Trophoblast cell (in vitro differentiated cells and primary cell): Measurements from ENCODE around the gene CDC42EP2.
"Not testable (repeated sequence)": the region's sequence is repeated elsewhere in the genome, so short reads cannot be mapped to it uniquely, and the experiment has no call there.

Experiments used
- DNase-seq, 2 donors: peaks; one replicate each; pipeline ENCODE4 v3.0.0-alpha.2; 2016
- H2AFZ ChIP-seq: 2 replicates; pipeline ENCODE4 v1.6.1; 2013; ENCODE audit warnings: low read length, moderate library complexity, mild to moderate bottlenecking; ENCODE audit not compliant: insufficient read depth, poor library complexity
- H2AK5ac ChIP-seq: 2 replicates; pipeline ENCODE4 v1.6.1; 2013; ENCODE audit warnings: mild to moderate bottlenecking, low read length
- H2BK120ac ChIP-seq: 2 replicates; pipeline ENCODE4 v1.6.1; 2013; ENCODE audit warnings: low read length, mild to moderate bottlenecking, moderate library complexity; ENCODE audit not compliant: insufficient read depth, poor library complexity
- H2BK12ac ChIP-seq: 2 replicates; pipeline ENCODE4 v1.6.1; 2013; ENCODE audit warnings: mild to moderate bottlenecking, low read length, moderate library complexity
- H2BK5ac ChIP-seq: 2 replicates; pipeline ENCODE4 v1.6.1; 2013; ENCODE audit warnings: low read length, low read depth, moderate library complexity, mild to moderate bottlenecking; ENCODE audit not compliant: poor library complexity
- H3K14ac ChIP-seq: 2 replicates; pipeline ENCODE4 v1.6.1; 2013; ENCODE audit warnings: mild to moderate bottlenecking, low read length
- H3K18ac ChIP-seq: 2 replicates; pipeline ENCODE4 v1.6.1; 2013; ENCODE audit warnings: mild to moderate bottlenecking, low read length
- H3K23ac ChIP-seq: 2 replicates; pipeline ENCODE4 v1.6.1; 2013; ENCODE audit warnings: low read length
- H3K27ac ChIP-seq: 2 replicates; pipeline ENCODE4 v1.5.1; 2013; ENCODE audit warnings: low read depth, mild to moderate bottlenecking, inconsistent platforms, low read length, moderate library complexity
- H3K27me3 ChIP-seq: 2 replicates; pipeline ENCODE4 v1.6.1; 2013; ENCODE audit warnings: inconsistent platforms, mild to moderate bottlenecking, low read length, moderate library complexity; ENCODE audit not compliant: insufficient read depth
- H3K36me3 ChIP-seq, 2 experiments: 1 replicate in 1 of 2; 2 replicates in 1 of 2; pipeline ENCODE4 v1.6.1; 2013; ENCODE audit warnings: low read length in 2 of 2, mild to moderate bottlenecking in 2 of 2, moderate library complexity in 1 of 2; ENCODE audit not compliant: insufficient read depth in 2 of 2, control insufficient read depth in 1 of 2
- H3K4ac ChIP-seq: 2 replicates; pipeline ENCODE4 v1.6.1; 2013; ENCODE audit warnings: low read depth, mild to moderate bottlenecking, low read length, moderate library complexity
- H3K4me1 ChIP-seq, 2 experiments: 1 replicate in 1 of 2; 2 replicates in 1 of 2; pipeline ENCODE4 v1.6.1; 2013; ENCODE audit warnings: low read length in 2 of 2, mild to moderate bottlenecking in 2 of 2, moderate library complexity in 1 of 2; ENCODE audit not compliant: insufficient read depth in 2 of 2, control insufficient read depth in 1 of 2
- H3K4me2 ChIP-seq: 2 replicates; pipeline ENCODE4 v1.6.1; 2013; ENCODE audit warnings: inconsistent platforms, mild to moderate bottlenecking, low read length, moderate library complexity
- H3K4me3 ChIP-seq: 2 replicates; pipeline ENCODE4 v1.5.1; 2013; ENCODE audit warnings: mild to moderate bottlenecking, low read depth, low read length, inconsistent platforms
- H3K79me1 ChIP-seq: one replicate; pipeline ENCODE4 v1.6.1; 2013; ENCODE audit warnings: low read length
- H3K79me2 ChIP-seq: 2 replicates; pipeline ENCODE4 v1.6.1; 2013; ENCODE audit warnings: low read length, mild to moderate bottlenecking; ENCODE audit not compliant: control insufficient read depth, insufficient read depth, poor library complexity
- H3K9ac ChIP-seq: 2 replicates; pipeline ENCODE4 v1.6.1; 2013; ENCODE audit warnings: mild to moderate bottlenecking, low read length
- H3K9me3 ChIP-seq: 2 replicates; pipeline ENCODE4 v1.6.1; 2013; ENCODE audit warnings: low read depth, mild to moderate bottlenecking, control low read depth, inconsistent platforms, low read length; ENCODE audit not compliant: insufficient read depth
- H4K12ac ChIP-seq: 2 replicates; pipeline ENCODE4 v1.6.1; 2013; ENCODE audit warnings: low read depth, mild to moderate bottlenecking, low read length, moderate library complexity
- H4K8ac ChIP-seq: 2 replicates; pipeline ENCODE4 v1.6.1; 2013; ENCODE audit warnings: low read depth, mild to moderate bottlenecking, low read length, moderate library complexity
- H4K91ac ChIP-seq: one replicate; pipeline ENCODE4 v1.6.1; 2013; ENCODE audit warnings: low read depth, mild to moderate bottlenecking, low read length, moderate library complexity
- WGBS: extraction: QIAGEN DNeasy Blood & Tissue Kit; methylation state at CpG from one replicate; pipeline ENCODE4 v1.1.7; 2013; ENCODE audit warnings: missing lambda C conversion rate; ENCODE audit not compliant: insufficient read length, insufficient coverage; ENCODE audit errors: extremely low coverage; 5-methylcytosine and 5-hydroxymethylcytosine counted together

CDC42EP2 gene

DNA sequence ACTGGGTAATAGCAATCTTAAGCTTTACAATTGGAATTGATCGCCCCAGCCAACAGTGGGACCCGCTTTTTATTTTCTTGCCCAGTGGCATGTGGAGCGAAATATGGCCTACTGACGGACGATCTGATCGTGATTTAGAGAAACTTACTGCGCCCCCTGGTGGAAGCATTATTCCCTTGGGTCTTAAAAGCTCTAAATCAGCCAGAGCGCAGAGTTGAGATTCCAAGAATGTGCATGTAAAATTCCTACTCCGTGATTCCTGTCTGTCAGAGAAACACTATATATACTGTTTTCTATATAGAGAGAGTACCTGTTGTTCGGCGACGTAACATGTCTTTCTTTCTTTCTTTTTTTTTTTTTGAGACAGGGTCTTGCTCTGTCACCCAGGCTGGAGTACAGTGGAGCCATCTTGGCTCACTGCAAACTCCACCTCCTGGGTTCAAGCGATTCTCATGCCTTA is 15.3 kb downstream of the CDC42EP2 start:
- Histone ChIP-seq H3K4me1 (peaks cover 0 to 3% of the 10 kb centered on the region in 2 experiments), H3K4me2 (no peak overlapping the region), H3K36me3 (no peaks in the 10 kb centered on the region), H4K8ac (peak overlapping the region; percentile 67), H4K91ac (no peak overlapping the region), H3K4me3 (no peak overlapping the region), H3K79me1 (peaks cover 8% of the 10 kb centered on the region), H2AFZ (no peak overlapping the region), H3K4ac (no peak overlapping the region), H3K23ac (no peak overlapping the region), H3K14ac (no peak overlapping the region), H2BK12ac (no peak overlapping the region), H2AK5ac (no peak overlapping the region), H3K27ac (no peak overlapping the region), H3K79me2 (peaks cover 8% of the 10 kb centered on the region), H2BK5ac (no peak overlapping the region), H3K18ac (no peak overlapping the region), H2BK120ac (no peak overlapping the region), H4K12ac (no peak overlapping the region), H3K9me3 (no peaks in the 10 kb centered on the region), H3K9ac (no peak overlapping the region), H3K27me3 (no peaks in the 10 kb centered on the region)
- WGBS, result no CpG with 5 or more reads among the region's 13 CpGs
- peak; percentile 93 to 100 for DNase-seq

DNA sequence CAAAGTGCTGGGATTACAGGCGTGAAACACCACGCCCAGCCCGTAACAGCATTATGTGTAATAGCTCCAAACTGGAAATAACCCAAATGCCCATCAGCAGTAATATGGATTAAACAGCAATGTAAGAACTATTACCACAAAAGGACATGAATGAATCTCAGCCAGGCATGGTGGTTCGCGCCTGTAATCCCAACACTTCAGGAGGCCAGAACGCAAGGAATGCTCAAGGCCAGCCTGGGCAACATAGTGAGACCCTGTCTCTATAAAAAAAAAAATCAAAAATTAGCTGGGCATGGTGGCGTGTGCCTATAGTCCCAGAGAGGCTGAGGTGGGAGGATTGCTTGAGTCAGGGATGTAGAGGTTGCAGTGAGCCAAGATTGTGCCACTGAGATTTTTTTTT is 15.9 kb downstream of the CDC42EP2 start:
- Histone ChIP-seq H3K36me3 (no peaks in the 10 kb centered on the region), H3K9me3 (no peaks in the 10 kb centered on the region), H3K4me1 (peaks cover 0 to 3% of the 10 kb centered on the region in 2 experiments), H3K4me2 (no peak overlapping the region), H3K4me3 (no peak overlapping the region), H4K91ac (no peak overlapping the region), H2AK5ac (no peak overlapping the region), H4K12ac (no peak overlapping the region), H3K79me2 (peaks cover 8% of the 10 kb centered on the region), H3K4ac (no peak overlapping the region), H3K79me1 (peaks cover 8% of the 10 kb centered on the region), H2BK12ac (peak overlapping the region; percentile 28), H2BK120ac (no peak overlapping the region), H2BK5ac (no peak overlapping the region), H3K27me3 (no peaks in the 10 kb centered on the region), H3K18ac (no peak overlapping the region), H3K23ac (no peak overlapping the region), H4K8ac (peak overlapping the region; percentile 67), H3K14ac (no peak overlapping the region), H3K27ac (no peak overlapping the region), H2AFZ (no peak overlapping the region), H3K9ac (no peak overlapping the region)
- WGBS, result no CpG with 5 or more reads among the region's 7 CpGs
- DNase-seq, result no peak

DNA sequence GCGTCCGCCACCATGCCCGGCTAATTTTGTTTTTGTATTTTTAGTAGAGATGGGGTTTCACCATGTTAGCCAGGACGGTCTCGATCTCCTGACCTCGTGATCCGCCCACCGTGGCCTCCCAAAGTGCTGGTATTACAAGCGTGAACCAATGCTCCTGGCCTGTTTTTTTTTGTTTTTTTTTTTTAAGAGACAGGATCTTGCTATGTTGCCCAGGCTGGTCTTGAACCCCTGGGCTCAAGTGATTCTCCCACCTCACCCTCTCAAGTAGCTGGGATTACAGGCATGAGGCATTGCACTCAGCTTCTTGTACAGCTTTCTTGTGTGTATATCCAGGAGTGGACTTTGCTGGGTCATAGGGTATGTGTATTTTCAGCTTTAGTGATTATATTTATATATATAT is 17.9 kb downstream of the CDC42EP2 start:
- H3K27ac ChIP-seq, H3K18ac ChIP-seq, DNase-seq, H3K79me1 ChIP-seq, H3K79me2 ChIP-seq, H3K14ac ChIP-seq, H4K12ac ChIP-seq, H3K9ac ChIP-seq, H3K27me3 ChIP-seq, H3K4me1 ChIP-seq, H3K4ac ChIP-seq, H4K8ac ChIP-seq, H2BK12ac ChIP-seq, H3K36me3 ChIP-seq, H3K4me3 ChIP-seq, H3K23ac ChIP-seq, H2AK5ac ChIP-seq, H2BK5ac ChIP-seq, H2BK120ac ChIP-seq, H3K4me2 ChIP-seq, H2AFZ ChIP-seq, H4K91ac ChIP-seq, H3K9me3 ChIP-seq: not testable (repeated sequence)
- no CpG with 5 or more reads among the region's 9 CpGs for WGBS

DNA sequence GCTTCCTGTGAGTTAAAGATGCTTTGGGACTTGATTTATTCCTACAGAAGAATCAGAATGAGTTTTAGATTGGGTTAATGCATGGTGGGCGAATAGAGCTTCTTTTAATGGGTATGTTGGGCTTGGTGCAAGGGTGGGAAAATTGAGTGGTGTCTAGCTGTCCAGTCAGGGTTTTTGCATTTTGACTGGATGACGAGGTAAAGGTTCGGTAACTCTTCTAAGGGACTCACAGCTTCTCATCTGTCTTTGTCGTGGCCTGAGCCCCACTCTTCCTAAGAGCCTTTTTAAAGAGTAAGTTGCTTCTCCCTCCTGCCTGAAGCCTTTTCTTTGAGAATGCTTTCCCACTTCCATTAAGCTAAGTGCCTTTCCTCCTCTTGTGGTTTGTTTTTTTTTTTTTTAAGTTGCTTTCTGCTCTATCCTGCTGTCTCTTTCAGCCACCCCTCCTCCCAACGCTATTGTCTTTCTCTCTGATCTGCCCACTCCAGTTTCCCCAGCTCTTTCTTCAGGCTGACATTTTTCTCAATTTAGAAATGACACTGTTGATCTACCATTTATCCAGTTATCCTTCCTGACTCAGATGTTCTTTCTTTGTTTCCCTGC is 20.1 kb downstream of the CDC42EP2 start:
- Histone ChIP-seq H3K9me3 (no peaks in the 10 kb centered on the region), H2AK5ac (no peak overlapping the region), H2BK5ac (peak overlapping the region; percentile 94), H3K4me1 (peaks cover 0 to 3% of the 10 kb centered on the region in 2 experiments), H3K9ac (no peak overlapping the region), H3K4me3 (peak overlapping the region; percentile 96), H4K12ac (no peak overlapping the region), H3K27ac (peak overlapping the region; percentile 78), H3K79me2 (peaks cover 8% of the 10 kb centered on the region), H3K14ac (no peak overlapping the region), H3K27me3 (no peaks in the 10 kb centered on the region), H2AFZ (no peak overlapping the region), H3K36me3 (peaks cover 6 to 8% of the 10 kb centered on the region in 2 experiments), H3K4ac (peak overlapping the region; percentile 94), H4K91ac (peak overlapping the region; percentile 88), H3K23ac (no peak overlapping the region), H3K18ac (no peak overlapping the region), H3K4me2 (peak overlapping the region; percentile 95), H4K8ac (no peak overlapping the region), H2BK120ac (no peak overlapping the region), H3K79me1 (peaks cover 8% of the 10 kb centered on the region), H2BK12ac (no peak overlapping the region)
- DNase-seq, result no peak
- WGBS, result no CpG with 5 or more reads among the region's 5 CpGs
